H9 (cell line): ENCODE measurements around the gene RGSL1. TPM values are rescaled to one million over a fixed set of nuclear protein-coding genes. Genes with fewer than 3 reads are reported as not detected.

Experiments
- DNase-seq: peaks from one replicate; pipeline ENCODE4 v3.0.0-alpha.2; 2017
- H2AFZ ChIP-seq: one replicate; pipeline ENCODE4 v1.6.1; 2013; ENCODE audit warnings: mild to moderate bottlenecking, low read length, control low read depth, moderate library complexity
- H2AK5ac ChIP-seq: 2 replicates; pipeline ENCODE4 v1.6.1; 2013; ENCODE audit warnings: low read length, control low read depth, mixed read lengths; ENCODE audit not compliant: insufficient read length
- H2BK120ac ChIP-seq: one replicate; pipeline ENCODE4 v1.6.1; 2013; ENCODE audit warnings: low read depth, mild to moderate bottlenecking, low read length, control low read depth, inconsistent platforms; ENCODE audit not compliant: poor library complexity, severe bottlenecking
- H2BK12ac ChIP-seq: 2 replicates; pipeline ENCODE4 v1.6.1; 2013; ENCODE audit warnings: low read length, control low read depth, mixed read lengths, low read depth; ENCODE audit not compliant: insufficient read length
- H2BK15ac ChIP-seq: 2 replicates; pipeline ENCODE4 v1.6.1; 2013; ENCODE audit warnings: low read depth, low read length, control low read depth
- H2BK20ac ChIP-seq: one replicate; pipeline ENCODE4 v1.6.1; 2013; ENCODE audit warnings: low read depth, mild to moderate bottlenecking, low read length, control low read depth, inconsistent platforms; ENCODE audit not compliant: poor library complexity, severe bottlenecking
- H2BK5ac ChIP-seq: 2 replicates; pipeline ENCODE4 v1.6.1; 2013; ENCODE audit warnings: low read length, control low read depth, mixed read lengths; ENCODE audit not compliant: insufficient read length
- H3K14ac ChIP-seq: 2 replicates; pipeline ENCODE4 v1.6.1; 2013; ENCODE audit warnings: low read length, control low read depth; ENCODE audit not compliant: insufficient read depth
- H3K18ac ChIP-seq: 2 replicates; pipeline ENCODE4 v1.6.1; 2013; ENCODE audit warnings: low read depth, mild to moderate bottlenecking, mixed read lengths, low read length, control low read depth; ENCODE audit not compliant: insufficient read length
- H3K23ac ChIP-seq: 2 replicates; pipeline ENCODE4 v1.6.1; 2013; ENCODE audit warnings: low read length, control low read depth, mixed read lengths, low read depth; ENCODE audit not compliant: insufficient read length
- H3K23me2 ChIP-seq: 2 replicates; pipeline ENCODE4 v1.6.1; 2013; ENCODE audit warnings: low read depth, mild to moderate bottlenecking, mixed read lengths, low read length, control low read depth; ENCODE audit not compliant: insufficient read length, poor library complexity, severe bottlenecking
- H3K27ac ChIP-seq: 2 replicates; pipeline ENCODE4 v1.5.1; 2013; ENCODE audit warnings: low read length, control low read depth, mixed read lengths, low read depth; ENCODE audit not compliant: insufficient read length
- H3K27me3 ChIP-seq: 2 replicates; pipeline ENCODE4 v1.6.1; 2013; ENCODE audit warnings: low read length, control low read depth, inconsistent platforms; ENCODE audit not compliant: insufficient read depth
- H3K4ac ChIP-seq: 2 replicates; pipeline ENCODE4 v1.6.1; 2013; ENCODE audit warnings: low read depth, mild to moderate bottlenecking, control low read depth, inconsistent platforms, low read length, moderate library complexity
- H3K4me1 ChIP-seq: 2 replicates; pipeline ENCODE4 v1.6.1; 2013; ENCODE audit warnings: low read length, control low read depth, inconsistent platforms; ENCODE audit not compliant: insufficient read depth
- H3K4me2 ChIP-seq: 2 replicates; pipeline ENCODE4 v1.6.1; 2013; ENCODE audit warnings: low read length, control low read depth, mixed read lengths; ENCODE audit not compliant: insufficient read length, insufficient read depth
- H3K56ac ChIP-seq: 2 replicates; pipeline ENCODE4 v1.6.1; 2013; ENCODE audit warnings: low read depth, mild to moderate bottlenecking, mixed read lengths, low read length, control low read depth; ENCODE audit not compliant: insufficient read length
- H3K79me1 ChIP-seq: 2 replicates; pipeline ENCODE4 v1.6.1; 2013; ENCODE audit warnings: low read depth, mild to moderate bottlenecking, moderate library complexity, low read length, control low read depth, inconsistent platforms; ENCODE audit not compliant: insufficient read depth, poor library complexity, severe bottlenecking
- H3K79me2 ChIP-seq: 2 replicates; pipeline ENCODE4 v1.6.1; 2013; ENCODE audit warnings: low read length, control low read depth, inconsistent platforms; ENCODE audit not compliant: insufficient read depth
- H3K9ac ChIP-seq: 2 replicates; pipeline ENCODE4 v1.6.1; 2013; ENCODE audit warnings: low read length, control low read depth, mixed read lengths; ENCODE audit not compliant: insufficient read length; ENCODE audit errors: extremely low read depth
- H3K9me3 ChIP-seq: one replicate; pipeline ENCODE4 v1.6.1; 2013; ENCODE audit warnings: low read depth, low read length, inconsistent platforms; ENCODE audit not compliant: control insufficient read depth
- H3T11ph ChIP-seq: one replicate; pipeline ENCODE4 v1.6.1; 2013; ENCODE audit warnings: mild to moderate bottlenecking, low read length, control low read depth, inconsistent platforms
- H4K20me1 ChIP-seq: one replicate; pipeline ENCODE4 v1.6.1; 2013; ENCODE audit not compliant: control insufficient read depth, insufficient read length, insufficient read depth
- H4K5ac ChIP-seq: 2 replicates; pipeline ENCODE4 v1.6.1; 2013; ENCODE audit warnings: low read depth, mild to moderate bottlenecking, mixed read lengths, low read length, control low read depth; ENCODE audit not compliant: insufficient read length
- H4K8ac ChIP-seq: replicated peaks from 2 replicates; pipeline ENCODE4 v1.6.1; 2013; ENCODE audit warnings: low read length, control low read depth, mixed read lengths, low read depth; ENCODE audit not compliant: insufficient read length
- H4K91ac ChIP-seq: 2 replicates; pipeline ENCODE4 v1.6.1; 2013; ENCODE audit warnings: low read depth, mild to moderate bottlenecking, moderate library complexity, mixed read lengths, low read length, control low read depth; ENCODE audit not compliant: insufficient read length
- H3K27ac Mint-ChIP-seq, 3 experiments: 2 replicates in 2 of 3; 3 replicates in 1 of 3; pipeline ENCODE4 v1.8.0; 2020 to 2021; ENCODE audit warnings: mixed read lengths in 3 of 3, mild to moderate bottlenecking in 1 of 3, moderate library complexity in 1 of 3
- H3K27me3 Mint-ChIP-seq: 2 replicates; pipeline ENCODE4 v1.8.0; 2021; ENCODE audit warnings: low read depth, mild to moderate bottlenecking, moderate library complexity, mixed read lengths
- H3K36me3 Mint-ChIP-seq, 3 experiments: 2 replicates in 2 of 3; 3 replicates in 1 of 3; pipeline ENCODE4 v1.8.0; 2020 to 2021; ENCODE audit warnings: low read depth in 3 of 3, mixed read lengths in 3 of 3; ENCODE audit not compliant: insufficient read depth in 1 of 3
- H3K4me1 Mint-ChIP-seq, 2 experiments: 2 replicates each; pipeline ENCODE4 v1.8.0; 2020; ENCODE audit warnings: mixed read lengths in 2 of 2
- H3K4me3 Mint-ChIP-seq, 2 experiments: 2 replicates in 1 of 2; 3 replicates in 1 of 2; pipeline ENCODE4 v1.8.0; 2020 to 2021; ENCODE audit warnings: mild to moderate bottlenecking in 2 of 2, mixed read lengths in 2 of 2, moderate library complexity in 1 of 2
- H3K9me3 Mint-ChIP-seq, 2 experiments: 2 replicates in 1 of 2; 3 replicates in 1 of 2; pipeline ENCODE4 v1.8.0; 2020; ENCODE audit warnings: mild to moderate bottlenecking in 2 of 2, mixed read lengths in 2 of 2, moderate library complexity in 1 of 2
- WGBS: extraction: QIAGEN DNeasy Blood & Tissue Kit; methylation state at CpG from one replicate; pipeline ENCODE4 v1.1.7; 2013; ENCODE audit warnings: missing lambda C conversion rate, low lambda C conversion rate, mixed read lengths; ENCODE audit not compliant: insufficient read length; ENCODE audit errors: extremely low coverage; 5-methylcytosine and 5-hydroxymethylcytosine counted together
- total RNA-seq: library from RNA; stranded (reverse); gene quantifications from 2 replicates; pipeline ENCODE4 v1.2.1, GENCODE V29; 2021
- TF ChIP-seq, protein P1 (sequence below): fragments of 200-600 bp; sonication (generic); conservative IDR thresholded peaks from 3 replicates; pipeline ENCODE4 v1.8.0; 2021; ENCODE audit warnings: antibody characterized with exemption, mild to moderate bottlenecking

Gene RGSL1
- total RNA-seq, 1 experiment from 2014 or later = not detected

DNA sequence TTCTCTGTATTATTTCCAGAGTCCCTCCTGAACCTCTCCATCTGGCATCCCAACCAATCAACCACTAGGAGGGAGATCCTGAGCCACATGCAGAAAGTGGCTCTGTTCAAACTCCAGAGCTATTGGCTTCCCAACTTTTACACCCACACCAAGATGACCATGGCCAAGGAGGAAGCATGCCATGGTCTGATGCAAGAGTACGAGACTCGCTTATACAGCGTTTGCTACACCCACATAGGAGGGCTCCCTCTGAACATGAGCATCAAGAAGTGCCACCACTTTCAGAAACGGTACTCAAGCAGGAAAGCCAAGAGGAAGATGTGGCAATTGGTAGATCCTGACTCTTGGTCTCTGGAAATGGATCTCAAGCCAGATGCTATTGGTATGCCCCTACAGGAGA lies 23.6 kb downstream of the RGSL1 start:
- Histone ChIP-seq H4K91ac (no peak overlapping the region), H3K14ac (no peak overlapping the region), H2BK12ac (no peak overlapping the region), H3K9me3 (no peaks in the 10 kb centered on the region), H4K8ac (no peak overlapping the region), H3K56ac (no peak overlapping the region), H3K4ac (no peak overlapping the region), H2AFZ (no peak overlapping the region), H2BK15ac (no peak overlapping the region), H3T11ph (no peak overlapping the region), H2BK120ac (no peak overlapping the region), H3K27me3 (no peaks in the 10 kb centered on the region), H4K20me1 (no peaks in the 10 kb centered on the region), H2BK20ac (no peak overlapping the region), H2BK5ac (no peak overlapping the region), H3K4me2 (no peak overlapping the region), H3K23ac (no peak overlapping the region), H3K79me2 (no peaks in the 10 kb centered on the region), H3K9ac (no peak overlapping the region), H3K18ac (no peak overlapping the region), H4K5ac (no peak overlapping the region), H2AK5ac (no peak overlapping the region), H3K27ac (no peak overlapping the region), H3K79me1 (no peaks in the 10 kb centered on the region), H3K4me1 (no peaks in the 10 kb centered on the region), H3K23me2 (no peaks in the 10 kb centered on the region)
- TF ChIP-seq, protein P1, sequence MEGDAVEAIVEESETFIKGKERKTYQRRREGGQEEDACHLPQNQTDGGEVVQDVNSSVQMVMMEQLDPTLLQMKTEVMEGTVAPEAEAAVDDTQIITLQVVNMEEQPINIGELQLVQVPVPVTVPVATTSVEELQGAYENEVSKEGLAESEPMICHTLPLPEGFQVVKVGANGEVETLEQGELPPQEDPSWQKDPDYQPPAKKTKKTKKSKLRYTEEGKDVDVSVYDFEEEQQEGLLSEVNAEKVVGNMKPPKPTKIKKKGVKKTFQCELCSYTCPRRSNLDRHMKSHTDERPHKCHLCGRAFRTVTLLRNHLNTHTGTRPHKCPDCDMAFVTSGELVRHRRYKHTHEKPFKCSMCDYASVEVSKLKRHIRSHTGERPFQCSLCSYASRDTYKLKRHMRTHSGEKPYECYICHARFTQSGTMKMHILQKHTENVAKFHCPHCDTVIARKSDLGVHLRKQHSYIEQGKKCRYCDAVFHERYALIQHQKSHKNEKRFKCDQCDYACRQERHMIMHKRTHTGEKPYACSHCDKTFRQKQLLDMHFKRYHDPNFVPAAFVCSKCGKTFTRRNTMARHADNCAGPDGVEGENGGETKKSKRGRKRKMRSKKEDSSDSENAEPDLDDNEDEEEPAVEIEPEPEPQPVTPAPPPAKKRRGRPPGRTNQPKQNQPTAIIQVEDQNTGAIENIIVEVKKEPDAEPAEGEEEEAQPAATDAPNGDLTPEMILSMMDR = no peak
- Mint-ChIP-seq H3K4me3 (no peak overlapping the region), H3K27ac (no peak overlapping the region), H3K36me3 (peaks cover 0 to 5% (median 4%) of the 10 kb centered on the region in 3 experiments; a peak in 3 of 7 replicates), H3K4me1 (no peaks in the 10 kb centered on the region), H3K9me3 (peaks cover 9 to 20% of the 10 kb centered on the region in 2 experiments), H3K27me3 (no peaks in the 10 kb centered on the region; the same call in 1 of the 2 replicates)
- no CpG with 5 or more reads among the region's 4 CpGs for WGBS
- no peak for DNase-seq
